ENCODE data around the gene IGSF21.

DNA sequence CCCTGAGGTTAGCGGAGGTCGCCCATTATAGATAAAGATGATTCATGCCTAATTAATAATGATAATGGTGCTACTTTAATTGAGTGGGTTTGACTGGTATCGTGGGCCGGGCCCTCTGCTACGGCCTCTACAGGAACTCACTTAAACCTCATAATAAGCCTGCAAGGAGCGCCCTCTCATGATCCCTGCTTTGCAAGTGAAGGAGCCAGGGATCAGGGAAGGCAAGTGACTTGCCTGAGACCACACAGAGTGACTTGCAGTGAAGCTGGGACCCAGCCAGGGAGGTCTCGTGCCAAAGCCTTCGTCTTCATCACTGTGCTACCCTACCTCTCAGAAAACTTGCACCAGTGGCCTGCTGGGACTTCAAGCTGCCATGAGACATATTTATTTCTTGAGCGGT lies 206.8 kb downstream of the IGSF21 start:
- no peak for TF ChIP-seq CTCF (IDR thresholded peaks at IDR 0.05)
- no peak for TF ChIP-seq EZH2 (IDR thresholded peaks at IDR 0.05; ENCODE audit: borderline replicate concordance, insufficient read depth, low read depth, low read length, poor library complexity, severe bottlenecking)
